Activated T-cell treated with anti-CD3 and anti-CD28 coated beads for 1 hour (primary cell): ENCODE measurements around the gene PSMC1.
"Not testable (repeated sequence)": the region's sequence is repeated elsewhere in the genome, so short reads cannot be mapped to it uniquely, and the experiment has no call there.

Experiments
- DNase-seq: peaks from one replicate; pipeline ENCODE4 v3.0.0-alpha.2; 2020; ENCODE audit warnings: low read depth

The PSMC1 gene

DNA sequence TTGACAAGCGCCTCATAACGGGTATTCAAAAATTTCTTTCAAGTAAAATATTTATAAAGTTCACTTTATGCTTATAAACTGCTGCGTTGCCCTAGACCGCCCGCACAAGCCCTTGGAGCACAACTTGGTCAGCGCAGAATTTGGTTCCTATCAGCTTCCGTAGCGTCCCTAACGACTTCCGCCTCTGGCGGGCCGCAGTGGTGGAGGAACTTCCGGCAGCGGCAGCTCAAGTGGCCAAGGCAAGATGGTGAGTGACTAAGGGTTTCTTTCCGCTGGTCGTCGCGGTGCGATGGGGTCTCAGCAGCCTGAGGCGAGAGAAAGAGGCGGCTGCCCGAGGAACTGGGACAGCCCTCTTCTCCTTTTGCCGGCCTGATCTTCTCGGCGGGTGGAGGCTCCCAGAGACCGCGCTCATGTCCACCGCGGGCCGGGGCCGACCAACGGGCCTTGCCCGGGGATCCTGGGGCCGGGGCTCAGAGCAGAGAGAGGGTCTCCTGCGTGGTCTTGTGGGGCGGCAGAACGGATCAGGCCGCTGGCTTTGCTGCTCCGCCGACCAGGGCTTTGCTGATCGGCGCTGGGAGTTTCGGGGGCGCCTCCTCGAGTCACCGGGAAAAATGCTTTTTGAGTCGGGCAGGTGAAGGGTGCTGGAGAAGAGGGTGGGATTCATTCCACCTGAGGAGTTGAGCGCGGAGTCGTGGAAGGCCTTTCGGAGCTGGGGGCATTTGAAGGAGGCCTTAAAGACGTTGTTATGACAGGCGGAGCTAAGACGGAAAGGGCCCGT lies at the start of gene PSMC1:
TSS of gene PSMC1 (plus strand) at position 200 of the 778 bp plus-strand sequence. CDS start at position 245, 45 bp downstream.
- peak; percentile 70 for DNase-seq

DNA sequence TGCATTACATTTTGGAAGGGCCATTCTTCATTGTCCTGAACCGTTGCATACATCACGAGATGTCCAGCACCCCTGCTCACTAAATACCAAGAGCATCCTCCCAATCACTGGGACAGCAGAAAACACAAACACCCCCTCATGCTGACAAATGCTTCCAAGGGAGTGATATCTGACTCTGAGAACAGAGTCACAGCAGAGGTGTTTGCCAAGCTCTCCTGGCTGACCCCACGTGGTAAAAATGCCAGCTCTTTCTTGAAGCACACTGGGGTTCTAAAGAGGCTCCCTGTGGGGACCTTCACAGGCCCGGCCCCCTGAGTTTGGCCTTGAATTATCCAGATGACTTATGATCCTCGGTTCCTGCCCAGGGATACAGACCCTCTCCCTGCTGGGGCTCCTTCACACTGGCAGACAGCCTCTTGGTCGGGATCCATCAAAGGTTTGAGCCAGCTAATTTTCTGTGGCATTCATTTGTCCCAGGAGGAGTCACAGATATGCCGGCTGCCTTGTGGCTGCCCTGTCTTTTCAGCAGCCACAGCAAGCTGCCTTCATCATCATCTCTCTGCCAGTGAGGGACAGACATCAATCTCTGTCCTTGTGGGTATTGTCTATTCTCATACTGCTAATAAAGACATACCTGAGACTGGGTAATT lies 43.1 kb upstream of the PSMC1 start:
- no peak for DNase-seq

DNA sequence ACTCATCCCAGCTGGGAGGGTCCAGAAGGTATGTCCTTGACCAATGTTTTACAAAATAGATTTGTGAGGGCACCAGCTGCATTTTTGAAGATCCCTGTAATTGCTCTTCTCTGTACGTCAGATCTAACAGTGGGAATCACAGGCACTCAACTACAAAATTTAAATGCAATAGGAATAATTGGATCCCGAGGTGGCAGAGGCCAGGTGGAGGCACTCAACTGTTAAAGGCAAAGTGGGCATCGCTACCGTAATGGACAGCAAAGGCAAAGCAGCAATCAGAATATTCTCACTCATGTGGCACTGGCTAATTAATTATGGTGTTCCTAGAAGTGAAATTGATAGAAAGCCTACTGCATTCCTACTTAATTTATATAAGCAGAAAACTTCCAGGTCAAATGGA lies 27.9 kb upstream of the PSMC1 start:
- DNase-seq: no peak

DNA sequence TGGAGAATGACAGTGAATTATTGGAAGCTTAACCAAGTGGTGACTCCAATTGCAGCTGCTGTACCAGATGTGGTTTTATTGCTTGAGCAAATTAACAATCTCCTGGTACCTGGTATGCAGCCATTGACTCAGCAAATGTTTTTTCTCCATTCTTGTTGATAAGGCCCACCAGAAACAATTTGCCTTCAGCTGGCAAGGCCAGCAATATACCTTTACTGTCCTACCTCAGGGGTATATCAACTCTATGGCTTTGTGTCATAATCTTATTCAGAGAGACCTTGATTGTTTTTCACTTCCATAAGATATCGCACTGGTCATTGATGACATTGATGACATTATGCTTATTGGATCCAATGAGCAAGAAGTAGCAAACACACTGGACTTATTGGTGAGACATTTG lies 26.4 kb upstream of the PSMC1 start:
- not testable (repeated sequence) for DNase-seq

DNA sequence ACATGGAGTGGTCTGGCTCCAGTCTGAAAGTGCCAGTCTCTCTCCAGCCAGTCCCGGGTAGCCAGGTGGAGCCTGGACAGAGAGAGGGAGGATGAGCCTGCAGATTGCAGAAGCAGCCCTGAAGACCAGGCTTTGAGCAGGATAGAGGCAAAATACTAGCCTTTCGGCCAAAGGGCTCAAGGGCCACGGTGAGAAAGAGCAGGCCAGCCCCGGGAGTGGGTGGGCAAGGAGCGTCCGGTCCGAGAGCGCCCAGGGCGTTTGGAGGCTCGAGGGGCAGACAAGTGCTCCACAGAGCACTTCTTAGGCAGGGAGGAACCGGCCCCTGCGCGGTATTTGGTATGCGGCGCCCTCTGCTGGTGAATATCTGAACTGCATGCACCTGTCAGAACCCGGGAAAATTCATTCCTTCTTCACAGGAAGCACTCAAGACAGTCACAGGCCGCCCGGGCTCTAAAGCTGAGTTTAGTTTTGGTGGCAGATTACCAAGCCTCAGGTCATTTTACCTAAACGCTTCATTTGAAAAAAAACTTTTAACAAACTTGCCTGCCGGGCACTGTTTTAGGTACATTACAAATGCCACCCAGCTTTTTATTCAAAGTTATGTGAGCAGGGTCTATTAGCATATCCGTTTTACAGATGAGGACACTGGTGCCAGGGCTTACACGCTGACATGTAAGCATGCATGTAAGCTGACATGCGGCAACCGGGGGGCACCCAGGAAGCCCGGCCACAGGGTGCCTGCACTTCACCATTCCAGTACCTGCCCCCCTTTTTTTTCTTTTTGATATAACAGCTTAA lies 21.0 kb upstream of the PSMC1 start:
- DNase-seq: peak; percentile 54

DNA sequence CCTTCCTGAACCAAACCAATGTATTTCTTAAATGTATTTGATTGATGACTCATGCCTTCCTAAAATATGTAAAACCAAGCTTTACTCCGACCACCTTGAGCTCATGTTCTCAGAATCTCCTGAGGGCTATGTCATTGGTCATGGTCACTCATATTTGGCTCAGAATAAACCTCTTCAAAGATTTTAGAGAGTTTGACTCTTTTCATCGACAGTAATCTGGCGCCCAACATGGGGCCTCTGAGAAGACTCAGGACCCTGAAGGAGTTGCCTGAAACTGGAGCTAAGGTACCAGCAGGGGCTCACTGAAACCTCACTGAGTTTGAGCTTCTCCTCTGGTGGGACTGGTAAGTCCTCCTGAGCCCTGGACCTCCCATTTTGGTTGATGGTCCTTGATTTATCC lies 17.2 kb upstream of the PSMC1 start:
- DNase-seq: no peak

DNA sequence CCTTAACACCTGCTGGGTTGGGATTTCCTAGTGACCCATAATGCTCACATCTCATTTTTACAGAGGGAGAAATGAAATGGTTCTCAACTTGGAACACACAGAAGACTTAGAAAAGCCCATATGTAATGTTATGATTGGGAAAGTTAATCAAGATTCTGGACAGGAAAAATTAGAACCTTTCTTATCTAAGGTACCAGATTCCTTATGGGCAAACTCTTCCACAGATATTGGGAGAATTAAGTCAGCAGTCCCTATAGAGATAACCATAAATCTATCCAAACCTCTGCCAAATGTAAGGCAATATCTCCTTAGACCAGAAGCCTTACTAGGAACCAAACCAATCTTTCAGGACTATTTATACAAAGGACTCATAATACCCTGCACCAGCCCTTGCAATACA lies 13.9 kb upstream of the PSMC1 start:
- DNase-seq: no peak

DNA sequence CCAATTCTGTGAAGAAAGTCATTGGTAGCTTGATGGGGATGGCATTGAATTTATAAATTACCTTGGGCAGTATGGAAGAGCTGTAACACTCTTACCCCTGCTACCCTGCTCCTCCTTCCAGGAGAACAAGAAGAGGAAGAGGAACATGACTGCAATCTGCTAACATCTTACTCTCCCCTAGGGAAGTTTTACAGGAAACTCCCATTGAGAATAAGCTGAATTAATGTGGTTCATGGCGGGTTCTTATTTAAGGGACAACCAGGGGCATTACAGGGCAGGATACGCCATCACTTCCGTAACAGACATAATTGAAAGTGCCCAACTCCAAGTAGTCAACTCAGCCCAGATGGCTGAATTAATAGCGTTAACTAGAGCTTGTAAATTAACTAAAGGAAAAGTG lies 9.4 kb upstream of the PSMC1 start:
- DNase-seq: no peak

DNA sequence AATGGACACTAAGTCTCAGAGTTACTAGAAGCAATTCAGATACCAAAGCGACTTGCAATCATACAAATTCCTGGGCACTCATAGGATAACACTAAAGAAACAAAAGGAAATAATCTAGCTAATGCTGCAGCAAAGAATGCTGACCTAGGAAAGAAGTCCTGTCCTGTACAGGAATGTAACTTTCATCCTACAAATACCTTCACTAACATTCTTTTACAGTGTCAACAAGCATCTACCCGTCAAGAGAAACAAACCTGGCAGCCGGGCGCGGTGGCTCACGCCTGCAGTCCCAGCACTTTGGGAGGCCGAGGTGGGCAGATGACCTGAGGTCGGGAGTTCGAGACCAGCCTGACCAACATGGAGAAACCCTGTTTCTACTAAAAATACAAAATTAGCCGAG lies 8.9 kb upstream of the PSMC1 start:
- DNase-seq: not testable (repeated sequence)

DNA sequence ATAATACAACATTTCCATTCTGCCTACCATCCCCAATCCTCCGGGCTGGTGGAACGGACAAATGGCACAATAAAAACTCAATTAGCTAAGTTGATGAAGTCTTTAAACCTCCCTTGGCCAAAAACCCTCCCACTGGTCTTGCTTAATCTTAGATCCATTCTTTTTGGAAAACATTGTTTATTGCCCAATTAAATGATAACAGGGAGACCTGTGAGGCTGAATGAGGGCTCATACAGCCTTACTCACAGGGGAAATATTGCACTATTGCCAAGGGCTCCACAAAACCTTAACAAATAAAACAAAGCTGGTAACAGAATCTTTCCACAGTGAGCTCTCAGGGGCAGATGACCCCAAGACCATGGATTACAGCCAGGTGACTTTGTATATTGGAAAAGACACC lies 7.8 kb upstream of the PSMC1 start:
- DNase-seq: no peak

DNA sequence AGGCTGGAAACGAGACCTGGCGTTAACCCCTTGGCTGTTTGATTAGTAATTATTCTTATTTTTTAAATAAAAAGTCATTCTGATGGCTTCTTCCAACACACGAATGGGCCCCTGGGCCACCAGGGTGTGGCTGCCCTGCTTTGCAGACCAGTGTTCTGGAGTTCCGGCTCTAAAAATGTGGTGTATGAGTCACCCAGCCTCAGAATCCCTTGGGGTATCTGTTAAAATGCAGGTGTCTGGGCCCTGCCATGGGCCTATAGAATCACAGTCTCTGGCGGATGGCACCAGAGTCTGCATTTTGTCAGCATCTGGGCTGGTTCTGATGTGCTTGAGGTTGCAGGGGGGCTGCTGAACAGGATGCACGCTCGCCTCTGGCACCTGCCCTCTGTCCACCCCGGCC lies 2.5 kb upstream of the PSMC1 start:
- no peak for DNase-seq

DNA sequence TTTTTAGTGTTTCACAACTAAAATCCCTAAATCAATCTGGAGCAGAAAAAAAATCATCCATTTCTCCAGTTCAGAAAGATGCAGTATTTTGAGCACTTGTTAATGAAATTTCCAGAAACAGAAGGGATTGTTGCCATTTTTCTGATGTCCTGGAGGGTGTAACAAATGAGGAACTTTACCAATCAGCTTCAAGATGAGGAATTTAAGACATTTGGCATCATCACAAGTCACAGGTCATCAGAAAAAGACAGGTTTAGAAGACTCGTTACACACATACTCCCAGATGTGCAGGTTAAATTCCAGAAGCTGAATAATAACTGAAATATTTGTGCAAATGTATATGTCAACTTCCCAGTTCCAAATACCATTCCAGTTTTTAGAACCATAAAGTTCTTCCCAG lies 482 bp upstream of the PSMC1 start:
- no peak for DNase-seq

DNA sequence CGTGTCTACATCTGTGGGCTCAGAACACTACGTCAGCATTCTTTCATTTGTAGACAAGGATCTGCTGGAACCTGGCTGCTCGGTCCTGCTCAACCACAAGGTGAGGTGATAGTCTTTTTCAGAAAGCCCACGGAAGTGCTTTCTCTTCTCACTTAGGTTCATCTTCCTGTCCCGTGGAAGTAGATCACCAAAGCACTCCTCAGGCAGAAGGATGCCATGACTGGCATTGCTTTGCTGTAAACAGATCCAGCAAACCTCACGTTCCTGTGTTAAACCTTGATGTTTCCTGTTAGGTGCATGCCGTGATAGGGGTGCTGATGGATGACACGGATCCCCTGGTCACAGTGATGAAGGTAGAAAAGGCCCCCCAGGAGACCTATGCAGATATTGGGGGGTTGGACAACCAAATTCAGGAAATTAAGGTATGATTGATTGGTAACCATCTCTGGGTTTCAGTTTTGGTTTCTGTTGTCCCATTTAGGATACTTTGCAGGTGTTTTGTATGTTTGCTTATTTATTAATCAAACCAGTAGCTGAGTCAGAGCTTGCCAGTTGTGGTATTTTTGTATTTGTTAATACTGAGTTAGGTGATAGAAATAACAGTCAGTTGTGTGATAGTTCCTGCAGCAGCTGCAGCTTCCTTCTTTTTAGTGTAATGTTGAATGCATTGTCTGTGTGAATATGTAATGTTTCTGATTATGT lies 7.5 kb downstream of the PSMC1 start:
- no peak for DNase-seq

DNA sequence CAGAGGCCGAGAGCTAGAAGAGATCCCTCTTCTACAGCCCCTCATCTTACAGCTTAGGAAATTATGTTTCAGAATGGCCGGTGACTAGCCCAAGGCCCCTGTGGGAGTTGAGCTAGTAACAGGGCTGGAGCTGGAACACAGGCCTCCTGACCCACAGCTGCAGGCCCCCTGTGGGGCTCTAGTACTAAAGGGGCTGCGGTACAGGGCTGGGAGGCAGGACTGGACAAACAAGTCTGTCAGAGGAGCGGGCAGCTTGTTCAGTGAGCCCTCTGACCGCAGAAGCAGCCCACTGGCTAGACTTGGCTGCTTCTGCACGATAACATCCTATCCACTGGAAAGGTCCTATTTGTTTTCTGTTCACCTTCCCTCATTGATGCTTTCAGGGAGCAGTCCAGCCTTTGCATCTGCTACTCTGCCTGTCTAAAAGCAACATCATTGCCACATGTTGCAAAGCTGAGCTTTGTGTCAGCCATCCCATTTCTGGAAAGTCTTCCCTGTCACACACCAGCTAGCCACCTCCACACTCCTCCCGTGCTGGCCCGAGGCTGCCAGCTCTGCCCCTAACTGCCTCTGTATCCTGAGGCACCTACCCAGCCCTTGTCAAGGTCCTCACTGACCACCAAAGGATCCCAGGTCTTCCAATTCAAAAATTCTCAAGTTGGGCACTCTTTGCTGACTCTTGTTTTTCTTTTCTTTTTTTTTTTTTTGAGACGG lies 10.2 kb downstream of the PSMC1 start:
- DNase-seq: no peak

DNA sequence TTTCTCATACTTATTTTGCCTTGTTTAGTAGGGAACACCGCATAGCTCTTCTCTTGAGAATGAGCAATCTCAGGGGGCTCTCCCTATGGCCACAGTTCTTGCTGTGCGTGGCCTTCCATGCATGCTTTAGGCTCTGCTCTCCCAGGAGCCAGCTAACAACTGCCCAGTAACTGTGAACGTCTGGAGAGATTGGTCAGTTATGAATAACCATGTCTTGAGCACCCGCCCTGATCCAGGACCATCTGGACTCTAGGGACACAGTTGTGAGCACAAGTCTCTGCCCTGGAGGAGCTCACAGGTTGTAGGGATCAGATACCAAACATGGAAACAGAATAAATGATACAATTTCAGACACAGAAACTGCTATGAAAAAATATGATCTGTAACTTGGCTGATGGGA lies 12.1 kb downstream of the PSMC1 start:
- no peak for DNase-seq

DNA sequence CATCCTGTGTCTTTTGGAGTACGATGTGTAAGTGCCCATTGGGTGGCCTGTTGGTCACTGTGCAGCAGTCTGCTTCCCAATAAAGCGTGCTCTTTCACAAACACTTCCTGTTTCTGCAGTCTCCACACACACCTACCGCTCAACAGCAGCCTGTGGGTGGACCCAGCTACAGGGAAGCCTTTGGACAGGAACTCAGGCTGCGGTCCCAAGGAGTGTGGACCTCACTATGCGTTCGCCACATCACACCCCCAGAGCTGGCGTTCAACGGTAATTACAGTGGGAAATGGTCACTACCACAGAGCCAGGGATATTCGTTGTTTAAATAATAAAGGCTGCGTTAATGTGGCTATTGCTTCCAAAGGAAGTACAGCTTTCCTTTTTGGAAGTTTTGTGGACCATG lies 16.2 kb downstream of the PSMC1 start:
- DNase-seq: no peak

DNA sequence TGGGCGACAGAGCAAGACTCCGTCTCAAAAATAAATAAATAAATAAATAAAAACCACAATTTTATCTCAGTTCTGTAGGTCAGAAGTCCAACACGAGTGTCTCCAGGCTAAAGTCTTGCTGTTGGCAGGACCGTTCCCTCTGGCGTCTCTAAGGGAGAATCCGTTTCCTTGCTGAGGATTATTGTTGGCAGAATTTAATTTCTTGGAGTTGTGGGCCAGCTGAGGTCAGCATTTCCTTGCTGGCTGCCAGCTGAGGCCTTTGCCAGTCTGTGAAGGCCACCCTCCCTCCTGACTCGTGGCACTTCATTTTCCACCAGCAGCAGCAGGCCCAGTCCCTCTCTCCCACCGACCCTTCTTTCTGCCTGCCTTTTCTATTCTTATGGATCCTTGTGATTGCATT lies 17.2 kb downstream of the PSMC1 start:
- DNase-seq: no peak

DNA sequence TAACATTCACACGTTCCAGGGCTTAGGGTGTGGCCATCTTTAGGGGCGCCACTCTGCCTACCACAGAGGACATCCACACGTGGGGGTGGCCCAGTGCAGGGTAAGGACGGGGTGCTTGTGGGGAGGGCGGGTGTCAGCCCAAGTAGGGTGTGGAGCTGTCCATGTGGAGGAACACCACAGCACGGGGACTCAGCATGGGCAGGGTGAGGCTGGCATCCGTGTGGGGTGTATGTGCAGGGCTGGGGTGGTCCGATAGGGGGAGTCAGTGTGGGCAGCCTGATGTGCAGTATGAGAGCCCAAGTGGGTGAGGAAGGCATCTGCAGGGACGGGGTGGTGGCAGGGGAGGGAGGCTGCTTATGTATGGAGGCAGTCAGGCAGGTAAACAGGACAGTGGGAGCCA lies 17.7 kb downstream of the PSMC1 start:
- no peak for DNase-seq

DNA sequence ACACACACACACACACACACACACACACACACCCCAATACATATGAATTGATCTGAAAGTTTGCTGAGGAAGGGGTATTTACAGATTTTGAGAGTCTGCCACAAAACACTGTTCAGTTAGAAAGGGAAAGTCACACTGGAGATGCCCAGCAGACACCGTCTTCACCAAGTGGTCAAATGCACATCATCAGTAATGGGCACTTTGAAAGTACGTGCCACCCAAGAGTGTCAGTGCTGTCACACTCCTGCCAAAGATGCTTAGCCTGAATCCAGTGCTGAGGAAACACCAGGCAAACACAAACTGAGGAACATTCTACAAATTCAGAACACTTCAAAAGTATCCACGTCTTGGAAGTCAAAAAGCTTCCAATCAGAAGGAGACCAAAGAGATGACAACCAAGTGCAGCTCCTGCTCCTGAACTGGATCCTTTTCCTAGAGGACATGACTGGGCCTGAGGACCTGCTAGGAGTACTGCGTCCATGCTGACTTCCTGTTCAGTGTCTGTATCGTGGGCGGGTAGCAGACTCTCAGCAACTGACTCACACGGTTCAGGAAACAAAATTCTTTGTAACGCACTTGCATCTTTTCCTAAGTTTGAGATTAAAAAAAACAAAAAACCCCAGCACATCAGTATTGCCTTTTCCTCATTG lies 18.6 kb downstream of the PSMC1 start:
- DNase-seq: no peak

DNA sequence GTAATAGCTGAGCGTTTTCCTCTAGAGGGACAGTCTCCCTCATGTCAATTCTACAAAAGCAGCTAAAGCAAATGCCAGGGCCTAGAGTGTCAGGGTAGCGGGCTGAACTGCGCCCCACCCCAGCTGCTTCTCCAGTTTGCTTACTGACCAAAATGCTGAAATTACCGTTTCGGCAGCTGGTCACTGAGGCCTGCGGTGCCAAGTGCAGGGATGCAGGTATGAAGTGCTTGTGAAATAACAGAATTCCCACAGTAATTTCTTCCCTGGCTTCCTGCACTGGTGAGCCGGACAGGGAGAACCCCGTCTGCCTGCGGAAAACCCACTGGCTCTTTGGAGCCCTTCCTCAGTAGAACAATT lies 19.1 kb downstream of the PSMC1 start:
- DNase-seq: no peak

DNA sequence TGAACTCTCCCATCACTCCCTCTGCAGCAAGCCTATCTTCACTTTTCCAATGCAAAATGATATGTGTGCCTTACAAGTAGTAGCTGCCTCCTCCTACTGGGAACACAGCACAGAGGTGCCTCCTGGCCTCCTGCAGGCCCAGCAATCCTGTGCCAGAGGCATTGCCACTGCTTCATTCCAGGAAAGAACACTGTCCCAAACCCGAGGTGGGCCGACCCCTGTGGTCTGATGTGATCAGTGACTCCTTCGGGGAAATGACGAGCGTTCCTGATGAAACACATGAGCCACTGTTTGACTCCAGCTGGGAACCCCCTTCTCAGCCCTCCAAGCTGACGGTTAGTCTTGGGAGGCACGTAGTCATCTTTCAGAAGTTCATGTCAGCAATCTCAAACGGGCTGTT lies 19.5 kb downstream of the PSMC1 start:
- no peak for DNase-seq
